DND-41 (cell line): ENCODE data around the gene CPXM2.

Experiments used
- CTCF ChIP-seq: IDR thresholded peaks from 2 replicates; pipeline ENCODE4 v1.5.1; 2012; ENCODE audit warnings: borderline replicate concordance, low read length, moderate library complexity, mild to moderate bottlenecking; ENCODE audit not compliant: poor library complexity, severe bottlenecking; ENCODE audit errors: extremely low read depth
- EZH2 ChIP-seq: IDR thresholded peaks from 3 replicates; pipeline ENCODE4 v1.6.1; 2012; ENCODE audit warnings: borderline replicate concordance, low read depth, mild to moderate bottlenecking, moderate library complexity, low read length, inconsistent platforms; ENCODE audit not compliant: severe bottlenecking

- TF ChIP-seq CTCF (no peak), EZH2 (no peak)
These were observed 170.1 kb downstream of the CPXM2 start for GRCh38 chr10:123721441-123722049.
